Effector CD8-positive, alpha-beta T cell (primary cell): ENCODE data around the gene SOAT2.
"Not testable (repeated sequence)": the region's sequence is repeated elsewhere in the genome, so short reads cannot be mapped to it uniquely, and the experiment has no call there.

ENCODE experiments used
- DNase-seq: peaks from one replicate; lab custom pipeline; 2025; lab: John Stamatoyannopoulos, UW

The SOAT2 gene

GRCh38 chr12:53105712-53106439 is 2.6 kb downstream of the SOAT2 start:
- DNase-seq: no peak

- DNase-seq: no peak
Observed at GRCh38 chr12:53107122-53107521, 3.8 kb downstream of the SOAT2 start.

- DNase-seq: not testable (repeated sequence)
Observed at GRCh38 chr12:53112431-53112830, 9.1 kb downstream of the SOAT2 start.

- no peak for DNase-seq
Observed at GRCh38 chr12:53113136-53113705, 9.9 kb downstream of the SOAT2 start.

DNA sequence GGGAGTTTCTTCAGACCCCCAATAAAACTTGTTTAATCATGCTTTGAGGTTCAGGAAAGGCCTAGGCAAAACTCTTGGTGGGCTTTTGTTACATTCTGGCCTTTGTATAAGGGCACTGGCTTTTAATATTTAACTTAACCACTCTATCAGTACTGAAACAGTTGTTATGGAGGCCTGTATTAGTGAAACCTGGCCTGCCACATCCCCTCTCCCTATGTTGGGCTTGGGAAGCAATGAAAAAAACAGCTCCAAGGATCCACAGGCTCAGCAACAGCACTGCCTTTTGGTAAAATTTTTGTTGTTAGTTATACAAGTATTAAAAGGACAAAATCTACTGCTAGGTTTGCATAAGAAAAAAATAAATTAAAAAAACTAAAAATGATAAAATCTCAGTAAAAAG is 10.7 kb downstream of the SOAT2 start:
- no peak for DNase-seq

DNA sequence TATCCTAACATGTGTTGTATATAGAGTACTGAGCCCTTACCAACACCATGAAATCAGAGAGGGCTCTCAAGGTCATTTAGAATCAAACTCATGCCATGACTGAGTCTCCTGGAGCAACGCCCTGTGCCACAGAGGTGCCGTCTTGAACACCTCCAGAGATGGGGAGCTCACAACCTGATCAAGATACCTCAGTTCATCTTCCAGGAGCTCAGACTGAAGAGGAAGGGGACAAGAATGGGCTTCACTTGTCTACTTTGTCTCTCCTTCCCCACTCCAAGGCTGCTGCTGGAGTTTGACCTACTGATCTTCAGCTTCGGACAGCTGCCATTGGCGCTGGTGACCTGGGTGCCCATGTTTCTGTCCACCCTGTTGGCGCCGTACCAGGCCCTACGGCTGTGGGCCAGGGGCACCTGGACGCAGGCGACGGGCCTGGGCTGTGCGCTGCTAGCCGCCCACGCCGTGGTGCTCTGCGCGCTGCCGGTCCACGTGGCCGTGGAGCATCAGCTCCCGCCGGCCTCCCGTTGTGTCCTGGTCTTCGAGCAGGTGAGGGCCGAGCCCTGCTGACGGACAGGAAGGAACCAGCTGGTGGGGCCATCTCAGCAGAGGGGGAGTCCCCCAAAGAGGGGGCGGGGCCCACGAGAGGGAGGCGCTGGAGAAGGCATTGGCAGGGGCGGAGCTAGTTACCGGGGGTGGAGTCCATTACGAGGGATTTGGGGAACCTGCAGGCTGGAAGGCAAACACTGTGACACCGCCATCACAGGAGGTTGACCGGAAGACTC is 12.0 kb downstream of the SOAT2 start:
- DNase-seq: no peak

DNA sequence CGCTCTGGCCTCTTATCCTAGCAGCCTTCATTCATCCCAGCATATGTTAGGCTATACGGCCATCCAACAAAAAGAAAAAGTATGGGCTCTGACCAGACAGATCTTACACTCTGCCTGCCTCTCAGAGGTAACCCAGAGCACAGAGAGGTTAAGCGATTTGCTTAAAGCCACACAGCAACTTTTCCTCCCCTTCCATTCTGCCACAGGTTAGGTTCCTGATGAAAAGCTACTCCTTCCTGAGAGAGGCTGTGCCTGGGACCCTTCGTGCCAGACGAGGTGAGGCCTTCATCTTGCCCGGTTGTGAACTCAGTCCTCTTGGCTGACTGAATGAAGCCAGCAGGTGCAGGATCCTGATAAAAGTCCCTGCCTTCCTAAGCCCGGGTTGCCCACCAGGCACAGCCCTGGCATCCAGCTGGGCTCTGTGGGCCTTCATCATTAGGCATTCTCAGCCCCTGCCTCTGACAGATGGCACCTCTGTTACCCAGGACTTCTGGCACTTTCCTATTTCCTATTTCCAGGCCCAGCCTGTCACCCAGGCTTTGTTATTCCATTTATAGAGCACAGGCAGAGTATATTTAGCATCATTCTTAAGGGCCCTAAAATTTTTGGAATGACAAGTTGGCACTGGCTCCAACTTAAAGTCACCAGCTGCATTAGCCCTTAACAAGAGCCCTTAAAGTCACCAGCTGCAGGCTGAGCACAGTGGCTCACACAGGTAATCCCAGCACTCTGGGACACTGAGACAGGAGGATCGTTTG is 12.8 kb downstream of the SOAT2 start:
- DNase-seq: no peak

DNA sequence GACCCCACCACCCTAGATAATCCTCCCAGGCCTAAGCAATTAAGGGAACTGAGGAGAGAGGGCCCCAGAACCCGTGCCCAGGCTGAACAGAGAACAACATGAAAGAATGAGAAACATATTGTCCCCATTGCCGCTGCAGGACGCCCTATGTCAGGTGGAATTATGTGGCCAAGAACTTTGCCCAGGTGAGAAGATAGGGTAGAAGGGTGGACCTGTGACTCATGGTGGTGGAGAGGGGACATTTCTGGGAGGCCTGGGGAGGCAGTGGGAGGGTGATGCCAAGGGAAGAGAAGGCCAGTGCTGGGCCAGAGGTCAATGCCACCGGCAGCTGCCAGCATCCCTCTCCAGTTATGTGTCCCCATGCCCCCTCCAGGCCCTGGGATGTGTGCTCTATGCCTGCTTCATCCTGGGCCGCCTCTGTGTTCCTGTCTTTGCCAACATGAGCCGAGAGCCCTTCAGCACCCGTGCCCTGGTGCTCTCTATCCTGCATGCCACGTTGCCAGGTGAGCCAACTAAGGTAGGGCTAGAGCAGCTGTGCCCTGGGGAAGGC is 15.5 kb downstream of the SOAT2 start:
- no peak for DNase-seq

DNA sequence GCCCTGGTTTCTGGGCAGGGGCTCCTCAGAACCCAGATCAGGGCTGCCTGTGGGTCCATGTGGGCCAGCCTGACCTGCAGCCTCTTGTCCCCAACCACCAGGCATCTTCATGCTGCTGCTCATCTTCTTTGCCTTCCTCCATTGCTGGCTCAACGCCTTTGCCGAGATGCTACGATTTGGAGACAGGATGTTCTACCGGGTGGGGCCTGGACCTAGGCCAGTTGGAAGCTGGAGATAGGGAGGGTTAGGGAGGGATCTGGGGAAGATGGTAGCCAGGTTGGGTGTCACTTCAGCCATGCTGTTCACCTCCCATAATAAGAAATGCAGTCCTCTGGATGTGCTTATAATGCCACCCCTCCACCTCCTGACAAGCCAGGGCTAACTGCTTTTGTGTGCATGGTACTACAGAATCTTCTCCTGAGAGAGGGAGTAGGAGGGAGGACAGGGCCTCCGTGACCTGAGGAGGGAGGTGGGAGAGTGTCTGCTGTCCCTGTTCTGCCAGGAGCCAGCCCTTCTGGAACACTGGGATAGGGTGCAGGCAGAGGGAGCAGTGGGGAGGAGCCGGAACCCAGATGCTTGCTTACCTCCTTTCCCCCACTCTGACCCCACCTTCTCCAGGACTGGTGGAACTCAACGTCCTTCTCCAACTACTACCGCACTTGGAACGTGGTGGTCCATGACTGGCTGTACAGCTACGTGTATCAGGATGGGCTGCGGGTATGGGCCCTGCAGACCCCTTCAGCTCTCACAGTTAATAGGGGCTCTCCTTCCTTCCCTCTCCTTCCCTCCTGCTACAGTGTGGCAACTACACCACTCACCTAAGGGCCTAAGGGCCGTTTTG is 17.6 kb downstream of the SOAT2 start:
- no peak for DNase-seq

DNA sequence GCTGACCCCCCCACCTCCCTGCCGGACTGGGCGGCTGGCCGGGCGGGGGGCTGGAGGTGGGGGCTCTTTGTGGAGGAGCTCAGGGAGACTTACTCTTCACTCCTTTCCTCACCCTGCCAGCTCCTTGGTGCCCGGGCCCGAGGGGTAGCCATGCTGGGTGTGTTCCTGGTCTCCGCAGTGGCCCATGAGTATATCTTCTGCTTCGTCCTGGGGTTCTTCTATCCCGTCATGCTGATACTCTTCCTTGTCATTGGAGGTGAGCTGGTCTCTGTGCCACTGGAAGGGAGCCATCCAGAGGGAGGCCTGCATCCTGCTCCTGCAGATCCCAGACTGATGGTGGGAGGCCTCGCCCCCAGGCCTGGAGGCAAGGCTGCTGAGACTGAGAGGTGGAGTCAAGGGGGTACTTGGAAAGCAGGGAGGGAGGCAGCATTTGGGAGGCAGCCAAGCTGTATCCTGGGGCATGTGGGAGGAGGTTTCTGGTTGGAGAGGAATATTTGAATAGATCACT is 19.7 kb downstream of the SOAT2 start:
- DNase-seq: no peak

- DNase-seq: no peak
Observed at GRCh38 chr12:53123578-53124351, 20.5 kb downstream of the SOAT2 start.

DNA sequence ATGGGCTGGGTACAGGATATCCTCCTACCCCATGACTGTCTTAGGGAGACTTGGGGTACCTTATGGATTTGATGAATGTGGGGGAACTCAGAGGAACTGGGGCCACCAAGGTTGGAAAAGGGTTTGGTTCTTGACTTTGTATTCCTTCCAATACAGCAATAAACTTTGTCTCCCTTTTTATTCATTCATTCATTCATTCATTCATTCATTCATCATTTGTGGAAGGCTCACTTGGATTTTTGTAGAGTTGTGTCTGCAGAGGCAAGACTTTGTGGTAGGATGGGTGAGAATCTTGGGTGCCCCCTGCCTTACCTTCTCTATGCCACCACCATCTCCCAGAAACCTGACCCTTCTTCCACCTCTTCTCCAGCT is 21.1 kb downstream of the SOAT2 start:
- no peak for DNase-seq

- DNase-seq: no peak
Observed at GRCh38 chr12:53127169-53127568, 23.9 kb downstream of the SOAT2 start.

DNA sequence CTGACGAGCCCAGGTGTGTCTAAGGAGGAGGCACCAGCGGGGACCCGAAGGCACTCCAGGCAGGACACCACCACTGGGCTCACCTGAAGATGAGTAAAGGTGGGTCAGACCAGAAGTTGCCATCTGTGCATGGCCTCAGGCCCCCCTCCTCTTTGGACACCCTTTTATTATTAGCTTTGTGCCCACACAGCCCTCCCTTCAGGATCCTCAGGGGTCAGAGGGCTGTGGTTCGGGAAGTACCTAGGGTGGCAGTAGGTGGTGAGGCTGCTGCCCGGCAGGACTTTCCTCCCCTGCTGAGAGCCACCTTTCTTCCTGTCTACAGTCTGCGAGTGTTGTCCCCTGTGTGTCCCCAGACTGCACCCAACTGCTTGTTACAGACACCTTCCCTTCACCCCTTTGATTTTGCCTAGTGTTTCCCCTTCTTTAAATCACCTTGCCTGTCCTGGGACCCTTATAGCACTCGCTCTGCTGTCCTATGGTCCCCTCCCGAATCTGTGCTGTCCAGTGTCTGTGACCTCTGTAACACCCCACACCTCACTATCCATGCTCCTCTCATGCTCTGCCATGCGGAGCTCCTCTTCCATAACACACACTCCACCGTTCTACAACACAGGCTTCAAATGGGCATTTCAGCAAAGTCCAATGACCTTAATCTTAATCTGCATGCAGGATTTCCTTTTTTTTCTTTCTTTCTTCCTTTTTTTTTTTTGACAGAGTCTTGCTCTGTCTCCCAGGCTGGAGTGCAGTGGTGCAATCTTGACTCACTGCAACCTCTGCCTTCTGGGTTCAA is 25.7 kb downstream of the SOAT2 start:
- no peak for DNase-seq

GRCh38 chr12:53131844-53132243 is 28.6 kb downstream of the SOAT2 start:
- no peak for DNase-seq

- no peak for DNase-seq
Observed at GRCh38 chr12:53133722-53134121, 30.4 kb downstream of the SOAT2 start.

DNA sequence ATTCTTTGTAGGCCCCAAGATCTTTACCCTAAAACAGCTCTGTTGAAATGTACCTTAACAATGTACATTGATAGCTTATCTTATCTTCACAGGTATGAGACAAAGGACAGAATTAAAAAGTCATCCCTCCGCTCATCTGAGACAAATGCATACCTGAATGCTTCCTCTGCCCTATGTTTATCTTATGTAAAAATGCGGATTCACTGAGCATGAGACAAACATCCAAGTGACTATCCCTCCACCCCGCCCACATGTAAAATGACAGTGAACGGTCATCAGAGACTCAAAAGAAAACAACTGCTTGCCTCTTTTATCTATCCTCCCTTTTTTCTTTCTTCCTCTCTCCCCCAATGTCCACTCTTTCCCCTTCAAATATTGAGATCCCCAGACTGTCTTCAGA is 40.1 kb downstream of the SOAT2 start:
- no peak for DNase-seq

GRCh38 chr12:53145383-53146260 is 42.3 kb downstream of the SOAT2 start:
- no peak for DNase-seq
